ENCODE measurements around the gene EEF2.
"Not testable (repeated sequence)": the region's sequence is repeated elsewhere in the genome, so short reads cannot be mapped to it uniquely, and the experiment has no call there.

The EEF2 gene

DNA sequence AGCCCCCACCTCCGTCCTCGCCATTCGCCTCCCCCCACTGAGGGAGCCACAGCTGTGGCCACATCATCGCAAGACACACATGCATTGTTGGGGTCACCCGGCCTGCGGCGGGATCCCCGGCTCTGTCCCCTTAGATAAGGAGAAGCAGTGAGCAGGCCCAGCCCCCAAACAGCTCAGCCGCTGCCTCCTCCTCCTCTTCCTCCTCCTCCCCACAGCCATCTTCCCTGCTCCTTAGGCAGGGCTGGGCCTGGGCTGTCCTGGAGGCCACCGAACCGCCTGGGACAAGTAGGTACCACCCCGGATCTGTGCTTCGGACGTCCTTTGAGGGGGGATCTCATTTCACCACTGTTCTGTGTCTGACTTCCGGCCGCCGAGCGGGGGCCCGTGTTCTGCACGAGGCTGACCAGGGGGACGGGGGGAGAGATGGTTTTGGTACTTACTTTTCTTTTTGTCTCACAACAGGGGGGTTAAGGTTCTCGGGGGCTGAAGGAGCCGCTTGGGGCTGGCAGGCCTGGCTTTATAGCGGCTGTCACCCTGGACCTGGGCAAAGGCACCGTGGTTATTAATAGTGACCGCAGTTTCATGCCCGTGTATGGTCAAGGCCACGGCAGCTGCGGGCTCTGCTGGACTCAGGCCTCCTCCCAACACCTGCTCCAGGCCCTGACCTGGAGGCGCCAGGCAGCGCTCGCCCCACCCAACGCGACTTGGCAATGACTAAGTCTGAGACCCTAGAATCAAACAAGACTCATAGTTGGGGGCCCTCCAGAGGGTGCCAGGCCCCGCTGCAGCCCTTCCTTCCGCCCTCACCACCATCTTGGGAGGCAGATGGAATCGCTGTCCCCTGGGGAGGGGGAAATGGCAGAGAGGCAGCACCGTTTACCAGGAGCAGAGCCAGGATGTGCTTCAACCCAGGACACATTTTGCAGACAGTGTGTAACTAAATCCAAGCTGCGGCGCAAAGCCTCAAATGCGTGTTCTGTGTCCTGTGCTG, 34.1 kb downstream of the EEF2 start:
- in situ Hi-C loops (cut with MboI; ENCODE audit: low sequenced_read_pairs), result no loop called here

GRCh38 chr19:3949997-3950859, 35.0 kb downstream of the EEF2 start:
- in situ Hi-C loops (cut with MboI; ENCODE audit: low sequenced_read_pairs), result no loop called here

GRCh38 chr19:3949294-3949693, 36.0 kb downstream of the EEF2 start:
- in situ Hi-C loops (cut with MboI; ENCODE audit: low sequenced_read_pairs), result no loop called here

- in situ Hi-C loops (cut with MboI; ENCODE audit: low sequenced_read_pairs), result not testable (repeated sequence)
These were observed 37.8 kb downstream of the EEF2 start for GRCh38 chr19:3947316-3947933.

DNA sequence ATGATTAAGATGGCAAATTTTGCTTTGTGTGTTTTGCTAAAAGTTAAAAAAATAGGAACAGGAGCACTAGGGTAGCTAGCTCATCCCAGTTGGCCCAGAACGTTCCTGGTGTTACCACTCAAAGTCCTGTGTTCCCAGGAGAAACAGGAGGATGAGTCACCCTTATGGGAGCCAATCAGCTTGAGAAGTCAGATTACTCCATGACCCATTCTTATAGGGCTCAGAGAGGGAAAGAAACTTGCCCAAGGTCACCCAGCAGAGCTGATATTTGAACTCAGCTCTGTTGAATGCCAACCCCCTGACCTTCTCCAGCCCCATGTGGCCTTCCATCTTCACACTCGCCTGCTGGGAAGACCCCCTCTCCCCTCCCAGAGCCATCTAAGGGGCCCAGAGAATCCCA, 39.4 kb downstream of the EEF2 start:
- in situ Hi-C loops (cut with MboI; ENCODE audit: low sequenced_read_pairs), result no loop called here

DNA sequence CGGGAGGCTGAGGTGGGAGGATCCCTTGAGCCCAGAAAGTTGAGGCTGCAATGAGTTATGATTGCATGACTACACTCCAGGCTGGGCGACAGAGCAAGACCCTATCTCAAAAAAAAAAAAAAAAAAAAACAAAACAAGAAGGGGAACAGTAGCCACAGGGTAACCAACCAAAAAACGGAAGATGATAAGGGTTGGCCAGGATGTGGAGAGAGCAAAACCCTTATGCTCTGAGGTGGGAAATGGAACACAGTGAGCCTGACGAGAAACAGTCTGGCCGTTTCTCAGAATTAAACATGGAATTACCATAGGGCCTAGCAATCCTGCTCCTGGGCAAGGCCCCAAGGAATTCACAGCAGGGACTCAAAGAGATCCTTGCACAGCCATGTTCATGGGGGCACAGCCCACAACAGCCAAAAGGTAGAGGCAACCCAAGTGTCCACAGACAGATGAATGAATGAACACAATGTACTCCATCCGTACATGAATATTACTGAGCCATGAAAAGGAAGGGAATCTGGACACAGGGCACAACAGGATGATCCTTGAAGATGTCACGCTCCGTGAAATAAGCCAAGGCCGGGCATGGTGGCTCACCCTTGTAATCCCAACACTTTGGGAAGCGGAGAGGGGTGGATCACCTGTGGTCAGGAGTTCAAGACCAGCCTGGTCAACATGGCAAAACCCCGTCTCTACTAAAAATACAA, 41.1 kb downstream of the EEF2 start:
- in situ Hi-C loops (cut with MboI; ENCODE audit: low sequenced_read_pairs), result no loop called here

- in situ Hi-C loops (cut with MboI; ENCODE audit: low sequenced_read_pairs), result no loop called here
These were observed 42.4 kb downstream of the EEF2 start for GRCh38 chr19:3942790-3943409.

DNA sequence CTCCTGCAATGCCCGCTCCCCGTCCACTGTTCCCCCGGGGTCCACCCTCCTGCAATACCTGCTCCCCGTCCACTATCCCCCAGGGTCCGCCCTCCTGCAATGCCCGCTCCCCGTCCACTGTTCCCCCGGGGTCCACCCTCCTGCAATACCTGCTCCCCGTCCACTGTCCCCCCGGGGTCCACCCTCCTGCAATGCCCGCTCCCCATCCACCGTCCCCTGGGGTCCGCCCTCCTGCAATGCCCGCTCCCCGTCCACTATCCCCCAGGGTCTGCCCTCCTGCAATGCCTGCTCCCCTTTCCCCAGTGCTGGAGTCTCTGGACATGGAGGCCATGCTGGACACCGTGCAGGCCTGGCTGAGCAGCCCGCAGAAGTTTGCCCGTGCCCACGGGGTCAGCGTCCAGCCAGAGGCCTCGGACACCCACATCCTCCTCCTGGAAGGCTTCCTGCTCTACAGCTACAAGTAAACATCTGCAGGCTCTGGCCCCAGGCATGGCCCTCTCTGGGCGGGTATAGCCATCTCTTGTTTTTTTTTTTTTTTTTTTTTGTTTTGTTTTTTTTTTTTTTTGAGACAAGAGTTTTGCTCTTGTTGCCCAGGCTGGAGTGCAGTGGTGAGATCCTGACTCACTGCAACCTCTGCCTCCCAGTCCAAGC, 46.8 kb downstream of the EEF2 start:
- in situ Hi-C loops (cut with MboI; ENCODE audit: low sequenced_read_pairs), result not testable (repeated sequence)

DNA sequence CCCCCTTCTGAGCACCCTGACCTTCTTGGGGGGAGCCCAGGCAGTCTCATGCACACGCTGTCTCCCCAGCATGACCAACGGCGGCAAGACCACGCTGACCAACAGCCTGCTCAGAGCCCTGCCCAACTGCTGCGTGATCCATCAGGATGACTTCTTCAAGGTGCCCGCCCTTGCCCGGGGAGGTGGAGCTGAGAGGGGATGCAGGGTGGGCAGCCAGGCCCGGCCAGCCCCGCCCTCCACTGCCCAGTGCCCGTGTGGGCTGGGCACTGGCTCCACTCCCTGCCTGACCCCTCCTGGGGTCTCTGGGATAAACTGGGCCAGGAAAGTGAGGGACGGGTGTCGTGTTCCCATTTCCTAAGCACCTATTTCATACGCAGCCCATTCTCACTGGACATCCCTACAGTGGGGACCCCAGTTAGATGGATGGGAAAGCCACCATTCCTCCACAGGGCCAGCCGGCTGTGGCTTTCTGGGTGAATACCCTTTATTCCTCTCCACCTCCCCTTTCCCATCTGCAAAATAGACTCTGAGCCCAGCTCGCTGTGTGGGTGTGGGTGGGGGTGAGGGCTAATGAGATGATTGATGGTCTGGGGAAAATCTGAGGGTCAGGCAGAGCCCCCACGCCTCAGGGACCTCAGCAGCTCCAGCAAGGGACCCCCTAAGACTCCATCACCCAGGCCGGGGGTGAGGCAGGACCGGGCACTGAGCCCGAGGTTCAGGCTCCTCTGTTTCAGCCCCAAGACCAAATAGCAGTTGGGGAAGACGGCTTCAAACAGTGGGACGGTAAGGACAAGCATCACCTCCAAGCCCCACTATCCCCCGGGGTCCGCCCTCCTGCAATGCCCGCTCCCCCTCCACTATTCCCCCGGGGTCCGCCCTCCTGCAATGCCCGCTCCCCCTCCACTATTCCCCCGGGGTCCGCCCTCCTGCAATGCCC, 48.5 kb downstream of the EEF2 start:
- in situ Hi-C loops (cut with MboI; ENCODE audit: low sequenced_read_pairs), result no loop called here

DNA sequence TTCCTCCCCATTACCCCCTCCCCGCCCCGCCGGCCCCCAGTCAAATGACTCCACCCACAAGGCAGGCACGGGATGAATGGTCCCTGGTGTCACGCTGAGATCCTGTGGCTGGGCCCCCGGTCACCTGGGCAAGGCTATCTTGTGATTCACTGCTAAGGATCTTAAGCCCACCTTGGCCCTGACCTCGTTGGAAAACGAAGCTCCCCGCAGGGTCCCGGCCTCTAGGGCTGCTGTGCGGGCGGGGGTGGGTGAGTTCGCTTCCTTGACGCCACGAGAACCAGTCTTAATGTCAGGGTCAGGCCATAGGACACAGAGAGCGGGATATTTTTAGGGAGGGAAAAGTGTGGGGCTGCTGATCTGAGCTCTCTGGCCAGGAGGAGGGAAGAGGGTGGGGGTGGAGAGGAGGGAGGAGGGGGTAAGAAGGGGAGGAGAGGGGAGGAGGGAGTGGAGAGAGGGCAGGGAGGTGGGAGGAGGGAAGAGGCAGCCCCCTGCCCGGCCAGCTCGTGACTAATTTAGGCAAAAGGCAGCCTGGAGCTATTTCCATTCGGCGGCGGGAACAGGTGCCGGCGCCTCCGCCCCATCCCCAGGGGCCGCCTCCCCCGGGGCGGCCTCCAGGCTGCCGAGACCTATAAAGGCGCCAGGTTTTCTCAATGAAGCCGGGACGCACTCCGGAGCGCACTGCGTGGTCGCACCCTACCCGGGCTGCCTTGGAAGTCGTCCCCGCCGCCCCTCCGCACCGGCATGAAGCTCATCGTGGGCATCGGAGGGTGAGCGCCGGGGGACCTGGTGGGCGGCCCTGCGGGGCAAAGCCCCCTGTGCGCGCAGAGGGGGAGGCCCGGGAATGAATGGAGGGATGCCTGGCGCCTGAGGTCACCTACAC, 52.1 kb downstream of the EEF2 start, which contains the start of gene NMRK2:
Gene NMRK2, plus strand, starts transcription at position 139 of the 880 bp plus-strand sequence. Its CDS starts 603 bp downstream, at position 742.
- in situ Hi-C loops (cut with MboI; ENCODE audit: low sequenced_read_pairs), result no loop called here

DNA sequence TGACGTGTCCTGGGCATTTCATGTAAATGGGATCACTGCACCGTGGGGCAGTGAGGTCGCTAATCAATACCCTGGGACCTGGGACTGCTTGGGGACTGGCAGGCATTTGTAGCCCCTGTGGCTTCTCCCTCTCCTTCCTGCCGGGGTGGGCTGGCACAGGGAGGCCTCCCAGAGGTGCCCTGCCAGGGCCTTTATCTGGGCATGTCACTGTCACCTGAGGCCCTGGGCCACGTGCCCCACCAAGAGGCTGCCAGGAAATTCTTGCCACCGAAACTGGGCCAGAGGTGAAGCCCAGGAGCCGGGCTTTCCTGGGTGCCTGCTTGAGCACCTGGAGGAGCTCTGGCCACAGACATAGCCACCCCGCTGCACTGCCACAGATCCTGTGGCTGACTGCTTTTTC, 54.2 kb downstream of the EEF2 start:
- in situ Hi-C loops (cut with MboI; ENCODE audit: low sequenced_read_pairs), result no loop called here
